GM23248 (cell line): ENCODE results near the gene ACCS.

Experiments
- EZH2 ChIP-seq: fragments of 200-600 bp; sonication (generic); IDR thresholded peaks from 2 replicates; pipeline ENCODE4 v1.6.1; 2018; ENCODE audit warnings: antibody characterized with exemption, mild to moderate bottlenecking; ENCODE audit not compliant: insufficient read depth, poor library complexity, severe bottlenecking
- EZH2phosphoT487 ChIP-seq: fragments of 200-600 bp; sonication (generic); IDR thresholded peaks from 2 replicates; pipeline ENCODE4 v1.6.1; 2018; ENCODE audit warnings: antibody characterized with exemption, moderate library complexity, mild to moderate bottlenecking, low read depth; ENCODE audit not compliant: insufficient read depth

DNA sequence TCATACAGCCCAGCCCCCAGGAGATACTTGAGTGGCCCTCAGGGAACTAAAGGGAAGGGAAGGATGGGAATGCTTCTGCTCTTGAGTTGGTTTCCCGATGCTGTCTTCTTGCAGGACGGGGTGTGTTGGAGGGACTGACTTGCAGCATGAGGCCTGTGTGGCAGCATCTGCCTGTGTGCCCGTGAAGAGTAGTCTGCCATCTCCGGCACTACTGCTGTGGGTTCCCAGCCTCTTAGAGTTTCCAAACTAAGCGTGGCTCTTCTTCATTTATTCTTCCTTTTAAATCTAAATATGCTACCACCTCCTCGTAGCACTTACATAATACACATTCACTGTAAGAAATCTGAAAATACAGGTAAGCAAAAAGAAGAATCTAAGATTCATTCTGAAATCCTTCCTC is 42.2 kb downstream of the ACCS start:
- TF ChIP-seq EZH2 (no peak), EZH2phosphoT487 (no peak)
